WTC11 (cell line): ENCODE results near the gene TIMM44.

Experiments used
- GABPB1 ChIP-seq: sonication (generic); formaldehyde crosslinking; IDR thresholded peaks from 2 replicates; pipeline ENCODE4 v1.8.1; 2023; ENCODE audit warnings: mild to moderate bottlenecking, missing genetic modification reagents
- IRF2 ChIP-seq: sonication (generic); formaldehyde crosslinking; IDR thresholded peaks from 2 replicates; pipeline ENCODE4 v1.8.0; 2022; ENCODE audit warnings: low read depth, missing genetic modification reagents, borderline replicate concordance
- JUN ChIP-seq: sonication (generic); formaldehyde crosslinking; IDR thresholded peaks from 2 replicates; pipeline ENCODE4 v1.8.0; 2023; ENCODE audit warnings: mild to moderate bottlenecking, missing genetic modification reagents
- NFYB ChIP-seq: sonication (generic); formaldehyde crosslinking; conservative IDR thresholded peaks from 2 replicates; pipeline ENCODE4 v1.8.0; 2022; ENCODE audit warnings: low read depth, missing genetic modification reagents
- SP1 ChIP-seq: sonication (generic); formaldehyde crosslinking; conservative IDR thresholded peaks from 2 replicates; pipeline ENCODE4 v1.8.1; 2022; ENCODE audit warnings: missing genetic modification reagents
- ZNF263 ChIP-seq: sonication (generic); formaldehyde crosslinking; IDR thresholded peaks from 2 replicates; pipeline ENCODE4 v1.8.1; 2022; ENCODE audit warnings: low read depth, mild to moderate bottlenecking, moderate library complexity, missing genetic modification reagents
- TF ChIP-seq, protein P1 (sequence below): fragments of 200-600 bp; IDR thresholded peaks from 2 replicates; pipeline ENCODE4 v1.8.0; 2022; ENCODE audit warnings: antibody characterized with exemption
- TF ChIP-seq, protein P2 (sequence below): sonication (generic); formaldehyde crosslinking; IDR thresholded peaks from 2 replicates; pipeline ENCODE4 v1.8.1; 2023; ENCODE audit warnings: mild to moderate bottlenecking, moderate library complexity, missing genetic modification reagents

DNA sequence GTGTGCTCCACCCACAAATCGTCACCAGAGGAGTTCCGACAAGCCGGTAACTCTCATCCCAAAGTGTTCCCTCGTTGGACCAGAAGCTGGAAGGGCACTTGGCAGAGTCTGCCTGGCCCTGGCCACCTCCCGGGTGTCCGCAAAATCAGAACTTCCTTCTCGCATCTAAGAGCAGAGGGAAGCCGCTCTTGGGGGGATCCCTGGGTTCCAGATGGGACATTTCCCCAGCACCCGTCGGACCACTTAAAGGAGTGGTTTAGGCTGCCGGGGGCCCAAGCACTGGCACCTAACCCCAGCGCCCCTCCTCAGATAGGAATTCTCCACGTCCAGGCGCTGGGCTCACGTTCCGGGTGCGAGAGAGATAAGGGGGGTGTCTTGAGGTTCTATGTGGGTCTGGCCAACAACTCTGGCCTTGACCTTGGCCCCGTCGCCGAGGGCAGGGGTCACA lies 40.6 kb downstream of the TIMM44 start:
- TF ChIP-seq SP1 (CRISPR knock-in tag) (no peak), IRF2 (CRISPR knock-in tag) (no peak), JUN (CRISPR knock-in tag) (no peak), ZNF263 (CRISPR knock-in tag) (no peak), NFYB (CRISPR knock-in tag) (no peak), GABPB1 (CRISPR knock-in tag) (no peak)
- TF ChIP-seq, protein P1, sequence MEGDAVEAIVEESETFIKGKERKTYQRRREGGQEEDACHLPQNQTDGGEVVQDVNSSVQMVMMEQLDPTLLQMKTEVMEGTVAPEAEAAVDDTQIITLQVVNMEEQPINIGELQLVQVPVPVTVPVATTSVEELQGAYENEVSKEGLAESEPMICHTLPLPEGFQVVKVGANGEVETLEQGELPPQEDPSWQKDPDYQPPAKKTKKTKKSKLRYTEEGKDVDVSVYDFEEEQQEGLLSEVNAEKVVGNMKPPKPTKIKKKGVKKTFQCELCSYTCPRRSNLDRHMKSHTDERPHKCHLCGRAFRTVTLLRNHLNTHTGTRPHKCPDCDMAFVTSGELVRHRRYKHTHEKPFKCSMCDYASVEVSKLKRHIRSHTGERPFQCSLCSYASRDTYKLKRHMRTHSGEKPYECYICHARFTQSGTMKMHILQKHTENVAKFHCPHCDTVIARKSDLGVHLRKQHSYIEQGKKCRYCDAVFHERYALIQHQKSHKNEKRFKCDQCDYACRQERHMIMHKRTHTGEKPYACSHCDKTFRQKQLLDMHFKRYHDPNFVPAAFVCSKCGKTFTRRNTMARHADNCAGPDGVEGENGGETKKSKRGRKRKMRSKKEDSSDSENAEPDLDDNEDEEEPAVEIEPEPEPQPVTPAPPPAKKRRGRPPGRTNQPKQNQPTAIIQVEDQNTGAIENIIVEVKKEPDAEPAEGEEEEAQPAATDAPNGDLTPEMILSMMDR, result no peak
- TF ChIP-seq, protein P2, sequence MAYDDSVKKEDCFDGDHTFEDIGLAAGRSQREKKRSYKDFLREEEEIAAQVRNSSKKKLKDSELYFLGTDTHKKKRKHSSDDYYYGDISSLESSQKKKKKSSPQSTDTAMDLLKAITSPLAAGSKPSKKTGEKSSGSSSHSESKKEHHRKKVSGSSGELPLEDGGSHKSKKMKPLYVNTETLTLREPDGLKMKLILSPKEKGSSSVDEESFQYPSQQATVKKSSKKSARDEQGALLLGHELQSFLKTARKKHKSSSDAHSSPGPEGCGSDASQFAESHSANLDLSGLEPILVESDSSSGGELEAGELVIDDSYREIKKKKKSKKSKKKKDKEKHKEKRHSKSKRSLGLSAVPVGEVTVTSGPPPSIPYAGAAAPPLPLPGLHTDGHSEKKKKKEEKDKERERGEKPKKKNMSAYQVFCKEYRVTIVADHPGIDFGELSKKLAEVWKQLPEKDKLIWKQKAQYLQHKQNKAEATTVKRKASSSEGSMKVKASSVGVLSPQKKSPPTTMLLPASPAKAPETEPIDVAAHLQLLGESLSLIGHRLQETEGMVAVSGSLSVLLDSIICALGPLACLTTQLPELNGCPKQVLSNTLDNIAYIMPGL, result no peak
